Measurements from ENCODE around the gene ZMYM2. TPM values are rescaled to one million over a fixed set of nuclear protein-coding genes. Genes with fewer than 3 reads are reported as not detected.
"Not testable (repeated sequence)": the region's sequence is repeated elsewhere in the genome, so short reads cannot be mapped to it uniquely, and the experiment has no call there.

ZMYM2 gene
- total and polyA plus RNA-seq, 2 donors (not counting 3 experiments of a cell fraction or from before 2014, with no cell fraction given), result 14.7 to 75.3 TPM

DNA sequence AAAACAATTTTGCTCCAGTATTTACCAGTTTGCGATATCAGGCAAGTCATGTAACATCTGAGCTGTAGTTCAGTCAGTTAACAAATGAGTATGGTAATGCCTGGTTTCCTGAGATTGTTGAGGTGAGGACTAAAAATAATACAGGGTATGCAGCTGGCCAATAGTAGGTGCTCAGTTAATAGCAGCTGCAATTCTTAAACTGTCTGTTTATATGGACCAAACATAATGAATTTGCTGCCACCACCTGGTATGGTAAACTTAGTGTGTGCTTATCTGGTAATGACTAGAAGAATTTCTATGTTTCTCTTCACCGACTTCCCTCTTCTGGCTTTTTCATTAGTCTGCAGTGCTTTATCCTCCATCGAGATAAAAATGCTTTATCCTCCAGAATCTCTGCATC lies 9.1 kb downstream of the ZMYM2 start:
- Histone ChIP-seq H2AFZ (ENCODE audit: low read depth, low read length) (no peak overlapping the region), H3K4me3 (replicated peaks in 1 of 3; ENCODE audit: insufficient read depth in 1 of 3, low read depth in 1 of 3, low read length in 3 of 3) (no peak overlapping the region), H3K27ac (ENCODE audit: insufficient read depth, low read depth, low read length) (no peak overlapping the region), H3K36me3 (ENCODE audit: control insufficient read depth in 2 of 2, extremely low read depth in 1 of 2, insufficient read depth in 2 of 2, low read length in 2 of 2) (peaks cover 4 to 14% of the 10 kb centered on the region in 2 experiments), H3K9ac (replicated peaks; ENCODE audit: extremely low read depth, insufficient read depth, low read length) (no peak overlapping the region), H3K4me1 (ENCODE audit: control insufficient read depth, extremely low read depth, insufficient read depth, low read length) (no peaks in the 10 kb centered on the region), H4K20me1 (replicated peaks; ENCODE audit: control insufficient read depth, extremely low read depth, insufficient read depth, low read length) (peaks cover 16% of the 10 kb centered on the region), H3K79me2 (ENCODE audit: control insufficient read depth, insufficient read depth, low read length) (peaks cover 76% of the 10 kb centered on the region), H3K9me1 (replicated peaks; ENCODE audit: control insufficient read depth, extremely low read depth, insufficient read depth, low read length) (no peaks in the 10 kb centered on the region), H3K4me2 (ENCODE audit: insufficient read depth, low read length) (no peak overlapping the region), H3K27me3 (ENCODE audit: control insufficient read depth in 2 of 2, insufficient read depth in 2 of 2, low read length in 2 of 2) (no peaks in the 10 kb centered on the region), H3K9me3 (replicated peaks; ENCODE audit: control insufficient read depth, insufficient read depth, low read length) (no peaks in the 10 kb centered on the region)
- TF ChIP-seq GATA2 (IDR thresholded peaks at IDR 0.05; ENCODE audit: insufficient read depth, insufficient read length, low read depth, low read length), result no peak
- TF ChIP-seq, protein P1, sequence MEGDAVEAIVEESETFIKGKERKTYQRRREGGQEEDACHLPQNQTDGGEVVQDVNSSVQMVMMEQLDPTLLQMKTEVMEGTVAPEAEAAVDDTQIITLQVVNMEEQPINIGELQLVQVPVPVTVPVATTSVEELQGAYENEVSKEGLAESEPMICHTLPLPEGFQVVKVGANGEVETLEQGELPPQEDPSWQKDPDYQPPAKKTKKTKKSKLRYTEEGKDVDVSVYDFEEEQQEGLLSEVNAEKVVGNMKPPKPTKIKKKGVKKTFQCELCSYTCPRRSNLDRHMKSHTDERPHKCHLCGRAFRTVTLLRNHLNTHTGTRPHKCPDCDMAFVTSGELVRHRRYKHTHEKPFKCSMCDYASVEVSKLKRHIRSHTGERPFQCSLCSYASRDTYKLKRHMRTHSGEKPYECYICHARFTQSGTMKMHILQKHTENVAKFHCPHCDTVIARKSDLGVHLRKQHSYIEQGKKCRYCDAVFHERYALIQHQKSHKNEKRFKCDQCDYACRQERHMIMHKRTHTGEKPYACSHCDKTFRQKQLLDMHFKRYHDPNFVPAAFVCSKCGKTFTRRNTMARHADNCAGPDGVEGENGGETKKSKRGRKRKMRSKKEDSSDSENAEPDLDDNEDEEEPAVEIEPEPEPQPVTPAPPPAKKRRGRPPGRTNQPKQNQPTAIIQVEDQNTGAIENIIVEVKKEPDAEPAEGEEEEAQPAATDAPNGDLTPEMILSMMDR (IDR thresholded peaks at IDR 0.05; ENCODE audit: extremely low read depth in 1 of 2, insufficient read depth in 1 of 2, low read depth in 1 of 2, low read length in 2 of 2), result no peak
- TF ChIP-seq, protein P2, sequence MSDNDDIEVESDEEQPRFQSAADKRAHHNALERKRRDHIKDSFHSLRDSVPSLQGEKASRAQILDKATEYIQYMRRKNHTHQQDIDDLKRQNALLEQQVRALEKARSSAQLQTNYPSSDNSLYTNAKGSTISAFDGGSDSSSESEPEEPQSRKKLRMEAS (IDR thresholded peaks at IDR 0.05; ENCODE audit: insufficient read depth, insufficient read length), result no peak
- TF ChIP-seq MYC (IDR thresholded peaks at IDR 0.05; ENCODE audit: low read depth, low read length), result no peak
- TF ChIP-seq JUN (IDR thresholded peaks at IDR 0.05; ENCODE audit: borderline replicate concordance, insufficient read depth, insufficient read length, low read depth), result no peak
- no peak for TF ChIP-seq EZH2 (IDR thresholded peaks at IDR 0.05; ENCODE audit: borderline replicate concordance, low read depth, low read length, severe bottlenecking)
- TF ChIP-seq FOS (IDR thresholded peaks at IDR 0.05; ENCODE audit: borderline replicate concordance, insufficient read depth, low read length), result no peak
- no peak for TF ChIP-seq POLR2A (IDR thresholded peaks at IDR 0.05; ENCODE audit: low read depth, low read length)
- no peak for TF ChIP-seq POLR2AphosphoS5 (IDR thresholded peaks at IDR 0.05; ENCODE audit: insufficient read depth, low read depth, low read length)
- ChIA-PET POLR2A (no interaction called here), CTCF (no interaction called here)
- FAIRE-seq (peak; percentile 12), DNase-seq (ENCODE audit: low read depth, low spot score) (peak; percentile 18)
- BruUV-seq (replicated peaks), result no TSS peak
- intact Hi-C loops (cut with micrococcal nuclease), result no loop called here
- dilution Hi-C loops (cut with MboI; ENCODE audit: extremely low pct_ligation_motif_present, low sequenced_read_pairs), result no loop called here

DNA sequence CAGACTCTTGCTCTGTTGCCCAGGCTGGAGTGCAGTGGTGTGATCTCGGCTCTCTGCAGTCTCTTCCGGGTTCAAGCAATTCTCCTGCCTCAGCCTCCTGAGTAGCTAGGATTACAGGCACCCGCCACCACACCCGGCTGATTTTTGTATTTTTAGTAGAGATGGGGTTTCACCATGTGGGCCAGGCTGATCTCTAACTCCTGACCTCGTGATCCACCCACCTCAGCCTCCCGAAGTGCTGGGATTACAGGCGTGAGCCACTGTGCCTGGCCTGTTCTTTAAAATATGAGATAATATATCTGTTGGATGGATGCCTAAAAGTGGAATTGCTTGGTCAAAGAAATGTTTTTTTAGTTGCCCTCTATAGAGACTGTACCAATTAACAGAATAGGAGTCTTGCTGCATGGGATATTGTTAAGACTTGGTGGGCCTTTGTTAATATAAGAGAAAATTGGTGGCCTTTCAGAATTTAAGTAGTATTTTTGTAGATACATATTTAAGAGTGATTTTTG lies 16.0 kb downstream of the ZMYM2 start:
- FAIRE-seq; CTCF ChIA-PET; H3K4me1 ChIP-seq (ENCODE audit: control insufficient read depth, extremely low read depth, insufficient read depth, low read length); dilution Hi-C loops (cut with MboI; ENCODE audit: extremely low pct_ligation_motif_present, low sequenced_read_pairs); intact Hi-C loops (cut with micrococcal nuclease); BruUV-seq (replicated peaks); H2AFZ ChIP-seq (ENCODE audit: low read depth, low read length); DNase-seq (ENCODE audit: low read depth, low spot score); H3K27me3 ChIP-seq (ENCODE audit: control insufficient read depth in 2 of 2, insufficient read depth in 2 of 2, low read length in 2 of 2); H3K9ac ChIP-seq (replicated peaks; ENCODE audit: extremely low read depth, insufficient read depth, low read length); H3K9me1 ChIP-seq (replicated peaks; ENCODE audit: control insufficient read depth, extremely low read depth, insufficient read depth, low read length); H3K4me2 ChIP-seq (ENCODE audit: insufficient read depth, low read length); H3K9me3 ChIP-seq (replicated peaks; ENCODE audit: control insufficient read depth, insufficient read depth, low read length); H3K27ac ChIP-seq (ENCODE audit: insufficient read depth, low read depth, low read length); H3K4me3 ChIP-seq (replicated peaks in 1 of 3; ENCODE audit: insufficient read depth in 1 of 3, low read depth in 1 of 3, low read length in 3 of 3); POLR2A ChIA-PET: not testable (repeated sequence)
- H3K79me2 ChIP-seq (ENCODE audit: control insufficient read depth, insufficient read depth, low read length), result peaks cover 67% of the 10 kb centered on the region
- H3K36me3 ChIP-seq (ENCODE audit: control insufficient read depth in 2 of 2, extremely low read depth in 1 of 2, insufficient read depth in 2 of 2, low read length in 2 of 2), result peaks cover 1 to 20% of the 10 kb centered on the region in 2 experiments
- peaks cover 11% of the 10 kb centered on the region for H4K20me1 ChIP-seq (replicated peaks; ENCODE audit: control insufficient read depth, extremely low read depth, insufficient read depth, low read length)
